GM19463 (cell line): Measurements from ENCODE around the gene ANKRD13C.
A peak's percentile ranks its signal among the peaks of the same experiment; 100 is the strongest.
"Not testable (repeated sequence)": the region's sequence is repeated elsewhere in the genome, so short reads cannot be mapped to it uniquely, and the experiment has no call there.

ENCODE experiments used
- ATAC-seq: cut with Tn5 transposase; IDR thresholded peaks from one replicate; pipeline ENCODE4 v1.9.1; 2021; ENCODE audit warnings: mild to moderate bottlenecking, moderate library complexity; ENCODE audit not compliant: unreplicated experiment

Gene ANKRD13C

DNA sequence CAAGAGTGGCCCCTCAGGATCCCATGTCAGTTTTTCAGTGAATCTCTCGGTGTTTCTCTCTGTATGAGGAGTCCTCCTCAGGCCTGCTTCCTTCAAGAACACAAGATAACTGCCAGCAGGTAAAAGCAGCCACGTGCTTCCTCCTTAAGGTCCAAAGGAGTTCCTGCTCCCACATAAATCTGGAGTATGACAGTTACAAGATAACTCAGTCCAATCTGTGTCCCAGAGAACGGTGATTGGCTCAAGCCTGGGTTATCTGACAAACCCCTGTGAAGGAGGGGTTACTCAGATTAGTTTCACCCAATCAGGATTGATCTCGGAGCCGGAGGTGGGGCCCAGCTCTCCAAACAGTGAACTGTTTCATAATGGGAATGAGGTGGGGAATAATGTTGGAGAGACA lies 5.8 kb upstream of the ANKRD13C start:
- ATAC-seq, result no peak

GRCh38 chr1:70358921-70359564 lies 4.5 kb upstream of the ANKRD13C start:
- ATAC-seq, result peak; percentile 28

- no peak for ATAC-seq
Observed at GRCh38 chr1:70355920-70356319, 1.4 kb upstream of the ANKRD13C start.

DNA sequence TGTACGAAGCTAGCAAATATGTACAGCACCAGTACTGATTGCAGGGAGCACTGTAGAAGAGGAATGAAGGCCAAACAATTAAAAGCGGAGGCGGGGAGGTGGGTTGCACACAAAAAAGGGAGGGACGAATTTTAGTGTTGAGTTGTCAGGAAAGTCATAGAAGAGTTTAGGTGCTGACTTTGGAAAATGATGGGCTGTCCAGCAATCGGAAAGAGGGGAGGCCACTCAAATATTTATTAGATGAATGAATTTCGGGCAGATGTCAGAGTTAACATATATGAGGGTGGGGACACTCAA lies 537 bp upstream of the ANKRD13C start:
- no peak for ATAC-seq

- ATAC-seq, result peak; percentile 18
Observed at GRCh38 chr1:70353601-70354331, 756 bp downstream of the ANKRD13C start.

DNA sequence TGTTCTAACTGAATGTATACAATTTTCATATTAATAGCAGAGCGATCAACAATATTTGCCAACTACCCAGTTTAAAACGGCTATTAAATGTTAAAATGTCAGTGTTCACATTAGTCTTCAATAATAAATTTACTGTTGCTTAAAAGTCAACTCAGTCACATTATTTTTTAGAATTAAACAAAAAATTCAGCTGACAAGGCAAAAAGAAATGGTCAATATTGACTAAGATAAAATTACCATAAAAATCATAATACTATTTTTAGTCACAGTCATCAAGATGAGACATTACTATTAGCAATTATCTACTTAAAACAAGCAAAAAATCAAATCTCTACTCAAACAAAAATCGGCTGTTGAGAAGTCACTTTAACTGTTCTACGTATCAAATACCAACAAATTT lies 1.5 kb downstream of the ANKRD13C start:
- no peak for ATAC-seq

GRCh38 chr1:70349799-70350198 lies 4.7 kb downstream of the ANKRD13C start:
- not testable (repeated sequence) for ATAC-seq

- ATAC-seq, result no peak
Observed at GRCh38 chr1:70348399-70349165, 5.9 kb downstream of the ANKRD13C start.

DNA sequence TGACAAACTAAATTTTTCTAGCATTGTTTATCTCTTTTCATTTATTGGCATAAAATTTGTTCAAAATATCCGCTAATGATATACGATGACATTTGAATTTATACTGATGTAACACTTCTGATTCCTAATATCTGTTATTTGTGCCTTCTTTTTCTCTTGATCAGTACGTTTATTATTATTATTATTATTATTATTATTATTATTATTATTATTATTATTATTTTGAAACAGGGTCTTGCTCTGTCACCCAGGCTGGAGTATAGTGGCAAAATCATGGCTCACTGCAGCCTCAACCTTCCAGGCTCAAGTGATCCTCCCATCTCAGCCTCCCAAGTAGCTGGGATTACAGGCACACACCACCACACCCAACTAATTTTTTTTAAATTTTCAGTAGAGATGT lies 14.9 kb downstream of the ANKRD13C start:
- not testable (repeated sequence) for ATAC-seq

DNA sequence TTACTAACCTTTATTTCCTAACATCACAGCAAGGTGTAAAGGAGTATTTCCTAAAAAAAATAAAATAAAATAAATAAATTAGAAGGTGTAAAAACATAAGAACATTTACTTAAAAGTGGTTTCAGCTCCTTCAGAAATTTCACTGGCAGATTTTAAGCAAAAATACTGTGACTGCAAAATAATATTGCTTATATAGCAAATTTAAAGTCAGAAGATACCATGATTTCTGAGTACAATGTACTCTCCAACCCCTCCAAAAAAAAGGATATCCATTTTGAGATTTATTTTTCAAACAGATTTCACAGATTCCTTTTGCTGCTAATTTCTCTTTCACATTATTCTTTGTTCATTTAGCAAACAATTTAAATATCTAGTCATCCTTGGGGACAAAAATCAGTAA lies 18.5 kb downstream of the ANKRD13C start:
- no peak for ATAC-seq

DNA sequence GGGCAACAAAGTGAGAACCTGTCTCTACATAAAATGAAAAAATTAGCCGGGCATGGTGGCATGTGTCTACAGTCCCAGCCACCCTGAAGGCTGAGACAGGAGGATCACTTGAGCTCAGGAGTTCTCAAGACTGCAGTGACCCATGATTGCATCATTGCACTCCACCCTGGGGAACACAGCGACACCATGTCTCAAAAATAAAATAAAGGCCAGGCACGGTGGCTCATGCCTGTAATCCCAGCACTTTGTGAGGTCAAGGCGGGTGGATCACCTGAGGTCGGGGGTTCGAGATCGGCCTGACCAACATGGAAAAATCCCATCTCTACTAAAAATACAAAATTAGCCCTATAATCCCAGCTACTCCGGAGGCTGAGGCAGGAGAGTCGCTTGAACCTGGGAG lies 20.1 kb downstream of the ANKRD13C start:
- no peak for ATAC-seq

- ATAC-seq, result no peak
Observed at GRCh38 chr1:70333245-70333644, 21.3 kb downstream of the ANKRD13C start.

DNA sequence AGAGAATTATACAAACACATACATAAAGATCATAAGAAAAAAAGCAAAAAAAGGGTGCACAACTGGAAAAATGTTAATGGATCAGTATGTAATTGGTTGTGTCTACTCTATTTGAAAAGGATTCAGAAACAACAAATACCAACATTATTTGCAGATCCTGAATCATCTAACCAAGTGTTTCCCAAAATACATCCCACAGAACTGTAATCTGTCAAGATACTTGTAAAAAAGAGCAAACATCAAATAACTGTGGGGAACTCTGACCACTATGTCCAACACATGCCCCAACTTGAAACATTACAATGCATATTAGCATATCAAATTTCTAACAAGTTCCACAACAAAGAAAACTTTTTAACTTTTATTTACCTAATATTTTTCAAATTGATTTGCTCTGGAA lies 22.6 kb downstream of the ANKRD13C start:
- no peak for ATAC-seq

DNA sequence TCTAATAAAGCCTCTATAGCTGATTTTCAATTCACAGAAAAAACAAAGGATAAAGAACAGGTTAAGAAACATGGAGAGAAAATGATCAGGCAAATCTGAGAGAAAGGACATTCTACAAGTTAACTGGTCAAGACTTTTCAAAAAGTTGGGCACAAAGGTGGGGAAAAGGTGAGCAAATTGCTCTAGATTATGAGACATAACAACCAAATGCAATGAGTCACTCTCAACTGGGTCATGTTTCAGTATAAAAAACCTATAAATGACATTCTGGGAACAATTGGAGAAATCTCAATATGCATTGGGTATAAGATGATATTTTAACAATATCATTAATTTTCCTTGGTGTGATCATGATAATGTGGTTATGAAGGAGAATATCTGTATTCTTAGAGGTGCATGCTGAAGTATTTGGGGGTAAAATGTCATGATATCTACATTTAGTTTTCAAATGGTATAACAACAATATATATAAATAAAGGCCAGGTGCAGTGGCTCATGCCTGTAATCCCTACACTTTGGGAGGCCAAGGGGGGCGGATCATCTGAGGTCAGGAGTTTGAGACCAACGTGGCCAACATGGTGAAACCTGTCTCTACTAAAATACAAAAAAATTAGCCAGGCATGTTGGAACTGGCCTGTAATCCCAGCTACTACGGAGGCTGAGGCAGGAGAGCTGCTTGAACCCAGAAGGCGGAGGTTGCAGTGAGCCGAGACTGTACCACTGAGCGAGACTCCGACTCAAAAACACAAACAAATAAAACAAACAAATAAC lies 27.0 kb downstream of the ANKRD13C start:
- ATAC-seq, result no peak

GRCh38 chr1:70324683-70325082 lies 29.8 kb downstream of the ANKRD13C start:
- no peak for ATAC-seq

DNA sequence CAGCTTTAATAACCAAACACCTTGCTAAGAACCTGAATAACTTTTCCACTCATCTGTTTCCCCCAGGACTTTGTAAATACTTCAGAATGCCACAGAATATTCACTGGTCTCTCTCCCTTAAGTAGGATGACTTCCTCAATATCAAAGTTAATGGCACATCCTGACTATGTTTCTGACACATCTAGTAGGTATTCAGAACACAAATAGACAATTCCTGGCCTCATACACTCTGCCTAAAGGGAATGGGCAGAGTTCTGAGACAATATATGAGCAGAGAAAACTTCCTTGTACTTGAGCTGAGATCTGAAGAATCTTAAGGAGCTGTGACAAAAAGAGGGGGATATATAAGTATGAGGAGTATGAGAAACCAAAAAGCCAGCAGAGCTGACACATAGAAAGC lies 34.8 kb downstream of the ANKRD13C start:
- no peak for ATAC-seq

DNA sequence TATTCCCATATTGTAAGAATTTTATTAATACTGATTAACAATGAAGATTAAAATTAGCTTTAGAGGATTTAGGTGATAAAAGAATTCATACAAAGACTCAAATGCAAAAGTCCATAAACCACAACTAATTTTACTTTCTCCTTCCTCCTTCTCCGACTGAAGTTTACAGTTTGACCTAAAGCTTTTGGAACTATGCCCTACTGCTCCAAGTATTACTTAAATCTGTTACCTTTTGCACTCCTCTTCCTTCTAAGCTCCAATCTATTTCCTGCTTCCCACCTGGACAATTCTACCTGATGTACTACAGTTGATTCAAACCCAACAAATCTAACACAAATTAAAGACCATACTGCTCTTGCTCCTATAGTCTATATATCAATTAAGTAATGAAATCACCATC lies 36.3 kb downstream of the ANKRD13C start:
- ATAC-seq, result no peak

GRCh38 chr1:70317087-70317486 lies 37.4 kb downstream of the ANKRD13C start:
- ATAC-seq, result no peak

DNA sequence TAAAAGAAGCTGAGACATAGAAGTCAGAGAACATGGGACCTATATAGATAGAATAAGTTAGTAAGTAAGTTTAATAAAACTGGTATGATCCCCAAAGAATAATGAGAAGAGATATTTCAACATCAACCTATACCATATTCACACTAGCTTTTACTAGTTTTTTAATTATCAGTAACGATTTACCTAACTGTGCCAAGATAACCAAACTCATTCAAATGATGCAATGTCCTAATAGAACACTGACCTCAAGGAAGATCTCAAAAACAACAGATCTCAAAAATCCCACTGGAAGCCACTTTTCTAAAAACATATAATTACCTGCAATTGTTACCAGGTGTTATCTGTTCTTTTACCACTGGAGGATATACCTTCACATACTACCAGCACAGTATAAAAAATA lies 38.7 kb downstream of the ANKRD13C start:
- no peak for ATAC-seq

- ATAC-seq, result no peak
Observed at GRCh38 chr1:70314706-70315304, 39.7 kb downstream of the ANKRD13C start.

DNA sequence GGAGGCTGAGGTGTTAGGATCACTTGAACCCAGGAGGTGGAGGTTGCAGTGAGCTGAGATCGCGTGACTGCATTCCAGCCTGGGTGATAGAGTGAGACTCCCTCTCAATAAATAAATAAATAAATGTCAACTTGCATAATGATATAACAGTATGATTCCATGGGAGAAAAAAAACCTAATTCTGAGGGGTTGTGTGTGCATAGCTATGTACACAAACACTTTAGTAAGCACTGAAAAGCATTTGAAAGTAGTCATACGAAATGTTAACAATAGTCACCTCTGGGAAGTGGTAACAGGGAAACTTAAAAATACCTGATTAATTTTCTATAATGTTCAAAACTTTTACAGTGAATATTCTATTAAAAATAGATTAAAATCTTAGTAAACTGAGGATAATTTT lies 43.2 kb downstream of the ANKRD13C start:
- no peak for ATAC-seq
